ENCODE data around the gene ADAMTSL1.

Gene ADAMTSL1

DNA sequence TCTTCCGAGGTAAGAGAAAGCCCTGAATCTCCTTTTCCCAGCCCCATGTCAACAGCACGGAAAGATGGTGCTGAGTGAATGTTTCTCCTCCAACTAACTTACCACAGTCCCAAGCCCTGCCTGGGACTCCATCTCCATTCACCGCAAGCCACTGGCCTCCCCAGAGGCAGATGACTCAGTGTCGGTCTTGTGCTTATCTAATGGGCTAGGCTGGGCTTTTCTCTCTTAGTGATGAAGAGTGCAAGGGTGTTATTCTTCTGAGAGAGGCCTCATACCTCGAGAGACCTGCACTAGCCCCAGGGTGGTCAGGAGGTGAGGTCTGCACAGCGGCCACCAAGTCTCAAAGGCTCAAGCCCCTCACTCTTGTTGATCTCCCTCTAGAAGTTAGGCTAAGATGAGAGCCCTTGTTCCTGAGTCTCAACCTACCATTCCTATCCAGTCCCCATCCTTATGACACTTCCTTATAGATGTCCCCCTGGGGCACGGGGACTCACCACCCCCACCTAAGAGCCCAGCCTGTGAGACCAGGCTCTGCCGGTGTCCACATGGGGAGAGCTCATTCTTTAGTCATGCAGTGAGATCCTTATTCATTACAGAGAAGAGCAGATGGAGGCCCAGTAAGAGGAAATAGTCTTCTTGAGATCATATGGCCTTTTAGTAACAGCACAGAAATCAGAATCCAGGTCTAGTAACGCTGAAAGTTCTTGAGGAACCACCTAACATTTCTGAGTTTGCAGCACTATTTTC lies 432.1 kb downstream of the ADAMTSL1 start:
- TF ChIP-seq, protein P1, sequence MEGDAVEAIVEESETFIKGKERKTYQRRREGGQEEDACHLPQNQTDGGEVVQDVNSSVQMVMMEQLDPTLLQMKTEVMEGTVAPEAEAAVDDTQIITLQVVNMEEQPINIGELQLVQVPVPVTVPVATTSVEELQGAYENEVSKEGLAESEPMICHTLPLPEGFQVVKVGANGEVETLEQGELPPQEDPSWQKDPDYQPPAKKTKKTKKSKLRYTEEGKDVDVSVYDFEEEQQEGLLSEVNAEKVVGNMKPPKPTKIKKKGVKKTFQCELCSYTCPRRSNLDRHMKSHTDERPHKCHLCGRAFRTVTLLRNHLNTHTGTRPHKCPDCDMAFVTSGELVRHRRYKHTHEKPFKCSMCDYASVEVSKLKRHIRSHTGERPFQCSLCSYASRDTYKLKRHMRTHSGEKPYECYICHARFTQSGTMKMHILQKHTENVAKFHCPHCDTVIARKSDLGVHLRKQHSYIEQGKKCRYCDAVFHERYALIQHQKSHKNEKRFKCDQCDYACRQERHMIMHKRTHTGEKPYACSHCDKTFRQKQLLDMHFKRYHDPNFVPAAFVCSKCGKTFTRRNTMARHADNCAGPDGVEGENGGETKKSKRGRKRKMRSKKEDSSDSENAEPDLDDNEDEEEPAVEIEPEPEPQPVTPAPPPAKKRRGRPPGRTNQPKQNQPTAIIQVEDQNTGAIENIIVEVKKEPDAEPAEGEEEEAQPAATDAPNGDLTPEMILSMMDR (conservative IDR thresholded peaks at IDR 0.05; ENCODE audit: low read depth, low read length): no peak
- no peak overlapping the region for H3K4me3 ChIP-seq (ENCODE audit: low read length)
- no peak for DNase-seq (ENCODE audit: low read depth)

DNA sequence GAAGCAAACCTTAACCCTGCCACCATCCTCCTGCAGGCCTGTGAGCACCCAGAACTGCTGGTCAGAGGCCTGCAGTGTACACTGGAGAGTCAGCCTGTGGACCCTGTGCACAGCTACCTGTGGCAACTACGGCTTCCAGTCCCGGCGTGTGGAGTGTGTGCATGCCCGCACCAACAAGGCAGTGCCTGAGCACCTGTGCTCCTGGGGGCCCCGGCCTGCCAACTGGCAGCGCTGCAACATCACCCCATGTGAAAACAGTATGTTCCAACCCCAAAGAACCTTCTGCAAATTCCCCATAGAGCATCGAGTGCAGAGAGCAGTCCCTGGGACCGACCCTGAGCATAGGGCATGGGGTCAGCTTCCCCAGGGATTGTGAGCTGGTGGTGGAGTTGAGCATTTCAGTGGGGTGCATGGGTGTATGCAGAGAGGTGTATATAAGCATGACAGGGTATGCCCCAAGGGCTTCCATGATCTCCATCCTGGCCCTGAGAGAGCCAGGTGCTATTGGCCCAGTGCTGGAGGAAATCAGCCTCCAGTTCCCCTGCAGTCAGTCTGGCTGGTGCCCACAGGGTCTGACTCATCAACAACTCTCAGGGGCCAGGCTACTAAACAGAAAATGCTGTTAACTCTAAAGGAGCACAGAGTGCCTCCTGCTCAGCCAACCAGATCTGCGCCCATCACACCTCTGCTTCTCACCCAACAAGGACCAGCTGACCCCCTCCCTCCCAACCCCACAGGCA lies 432.9 kb downstream of the ADAMTSL1 start:
- no peak overlapping the region for H3K4me3 ChIP-seq (ENCODE audit: low read length)
- TF ChIP-seq, protein P1 (conservative IDR thresholded peaks at IDR 0.05; ENCODE audit: low read depth, low read length): no peak
- DNase-seq (ENCODE audit: low read depth): peak; percentile 24

DNA sequence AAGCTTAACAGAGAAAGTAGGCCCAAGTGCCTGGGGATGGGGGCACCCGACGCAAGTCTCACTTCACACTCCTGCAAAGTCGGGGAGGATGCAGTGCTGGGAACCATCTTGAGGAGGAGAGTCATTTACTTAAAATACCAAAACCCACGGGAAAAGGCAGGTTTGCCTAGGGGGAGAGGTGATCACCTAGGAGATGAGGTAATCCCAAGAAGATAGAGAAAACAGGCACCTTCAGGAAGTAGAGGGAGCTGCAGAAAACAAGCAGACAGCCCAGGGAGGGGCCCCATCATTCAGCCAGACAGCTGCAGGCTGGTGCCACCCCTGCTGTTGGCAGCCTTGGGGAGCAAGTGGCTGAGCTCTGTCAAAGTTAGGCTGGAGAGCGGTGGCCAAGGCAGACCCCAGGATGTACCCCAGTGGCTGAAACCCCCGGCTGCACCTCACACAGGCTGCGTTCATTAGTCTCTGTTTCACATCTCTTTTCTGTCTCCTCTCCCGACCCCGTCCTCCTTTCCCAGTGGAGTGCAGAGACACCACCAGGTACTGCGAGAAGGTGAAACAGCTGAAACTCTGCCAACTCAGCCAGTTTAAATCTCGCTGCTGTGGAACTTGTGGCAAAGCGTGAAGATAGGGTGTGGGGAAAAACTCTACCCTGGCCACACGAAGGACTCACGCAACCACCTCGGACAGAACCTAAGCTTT lies 434.1 kb downstream of the ADAMTSL1 start:
- DNase-seq (ENCODE audit: low read depth): no peak
- TF ChIP-seq, protein P1 (conservative IDR thresholded peaks at IDR 0.05; ENCODE audit: low read depth, low read length): no peak
- H3K4me3 ChIP-seq (ENCODE audit: low read length): no peak overlapping the region

DNA sequence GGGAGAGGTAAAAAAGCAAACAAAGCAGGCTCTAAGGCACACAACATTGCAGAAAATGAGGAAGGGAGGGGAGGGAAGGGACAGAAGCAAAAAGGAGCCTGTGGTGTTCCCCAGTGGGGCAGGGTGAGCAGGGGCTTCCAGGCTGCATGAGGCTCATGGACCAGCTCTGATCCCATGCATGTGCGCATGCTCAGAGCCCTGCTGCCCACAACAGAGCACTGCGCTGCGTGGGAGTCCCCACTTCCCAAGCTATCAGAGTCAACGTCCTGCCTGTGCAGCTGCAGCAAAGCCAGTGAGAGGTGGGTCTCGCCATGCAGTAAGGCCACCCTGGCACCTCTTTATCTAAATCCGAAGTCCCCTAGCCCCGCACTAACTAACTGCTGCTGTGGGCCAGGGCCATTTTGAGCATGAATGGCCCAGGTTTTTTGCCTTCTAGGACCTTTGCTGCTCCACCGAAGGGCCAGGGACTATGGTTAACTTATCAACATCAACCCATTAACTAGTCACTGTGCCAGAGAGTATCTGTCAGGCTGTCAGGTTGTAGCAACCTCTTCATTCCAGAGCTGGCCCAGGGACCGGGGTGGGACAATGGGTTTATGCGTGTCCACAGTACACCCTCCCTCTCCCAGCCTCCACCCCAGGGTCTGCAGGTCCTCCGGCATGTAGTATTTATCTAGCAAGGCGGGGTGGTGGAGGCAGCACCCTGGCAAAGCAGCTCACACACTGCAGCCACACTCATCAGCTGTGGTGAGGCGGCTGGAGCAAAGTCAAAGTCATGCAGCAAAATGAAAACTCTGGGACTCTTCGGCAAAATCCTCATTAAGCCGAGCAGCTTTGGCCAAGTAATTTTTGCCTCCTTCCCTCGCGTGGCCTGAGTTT lies 435.4 kb downstream of the ADAMTSL1 start:
- TF ChIP-seq, protein P1 (conservative IDR thresholded peaks at IDR 0.05; ENCODE audit: low read depth, low read length): no peak
- no peak for DNase-seq (ENCODE audit: low read depth)
- no peak overlapping the region for H3K4me3 ChIP-seq (ENCODE audit: low read length)

DNA sequence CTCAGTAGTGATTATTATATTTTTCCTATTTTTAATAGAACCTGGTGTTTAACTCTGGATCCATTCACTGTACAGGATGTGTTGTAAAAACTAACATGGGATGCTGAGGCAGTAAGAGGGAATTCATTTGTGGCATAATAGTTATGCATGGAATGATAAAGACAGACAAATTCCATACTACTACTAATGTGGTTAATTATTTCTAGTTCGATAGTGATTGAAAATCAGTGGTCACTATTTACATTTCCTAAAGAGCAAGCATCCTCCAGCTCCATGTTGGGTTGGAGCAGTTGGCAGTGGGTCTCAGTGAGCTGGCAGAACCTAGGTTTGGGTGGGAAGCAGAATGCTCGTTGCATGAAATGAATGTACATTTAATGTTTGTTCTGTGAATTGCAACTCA lies 436.5 kb downstream of the ADAMTSL1 start:
- H3K4me3 ChIP-seq (ENCODE audit: low read length): no peak overlapping the region
- DNase-seq (ENCODE audit: low read depth): no peak
- TF ChIP-seq, protein P1 (conservative IDR thresholded peaks at IDR 0.05; ENCODE audit: low read depth, low read length): no peak

DNA sequence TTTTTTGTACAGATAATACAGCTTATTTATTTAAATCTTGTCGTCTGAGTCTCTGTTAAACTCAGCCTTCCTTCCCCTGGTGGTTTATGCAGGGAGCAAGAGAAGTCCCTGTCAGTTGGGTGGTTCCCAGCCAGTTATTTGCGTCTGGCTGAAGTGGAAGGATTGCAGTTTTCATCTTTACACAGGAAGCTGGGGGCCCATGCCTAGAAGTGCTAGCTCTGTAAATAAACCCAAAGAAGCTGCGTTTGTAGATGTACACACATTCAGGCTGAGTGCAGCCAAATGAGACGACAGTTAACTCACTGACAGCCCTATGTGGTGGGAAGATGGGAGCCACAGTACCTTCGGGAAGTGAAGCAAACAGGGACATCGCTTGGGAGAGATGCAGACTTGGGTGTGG lies 437.0 kb downstream of the ADAMTSL1 start:
- DNase-seq (ENCODE audit: low read depth): no peak
- H3K4me3 ChIP-seq (ENCODE audit: low read length): no peak overlapping the region
- TF ChIP-seq, protein P1 (conservative IDR thresholded peaks at IDR 0.05; ENCODE audit: low read depth, low read length): no peak
